GM18517 (cell line): ENCODE measurements around the gene MS4A1.
A peak's percentile ranks its signal among the peaks of the same experiment; 100 is the strongest.
"Not testable (repeated sequence)": the region's sequence is repeated elsewhere in the genome, so short reads cannot be mapped to it uniquely, and the experiment has no call there.

Experiments used
- ATAC-seq: cut with Tn5 transposase; IDR thresholded peaks from one replicate; pipeline ENCODE4 v1.9.1; 2021; ENCODE audit warnings: mild to moderate bottlenecking, moderate library complexity; ENCODE audit not compliant: unreplicated experiment

MS4A1 gene

GRCh38 chr11:60455531-60456042 lies at the start of gene MS4A1:
Gene MS4A1, plus strand, starts transcription at chr11:60455847. Its CDS starts 6,528 bp downstream, at chr11:60462375.
- ATAC-seq, result peak; percentile 82

GRCh38 chr11:60420015-60420414 lies 35.6 kb upstream of the MS4A1 start:
- ATAC-seq, result no peak

GRCh38 chr11:60422609-60423008 lies 33.0 kb upstream of the MS4A1 start:
- no peak for ATAC-seq

GRCh38 chr11:60428517-60428916 lies 27.1 kb upstream of the MS4A1 start:
- ATAC-seq, result no peak

GRCh38 chr11:60429272-60429671 lies 26.4 kb upstream of the MS4A1 start, which contains the start of gene MS4A5:
Gene MS4A5, plus strand, starts transcription at chr11:60429572. Its CDS starts 103 bp downstream, at chr11:60429675.
- ATAC-seq, result no peak

GRCh38 chr11:60431251-60431650 lies 24.4 kb upstream of the MS4A1 start:
- ATAC-seq, result no peak

- ATAC-seq, result no peak
Measured at GRCh38 chr11:60433401-60433800, 22.2 kb upstream of the MS4A1 start.

- ATAC-seq, result no peak
Measured at GRCh38 chr11:60447070-60447469, 8.6 kb upstream of the MS4A1 start.

- no peak for ATAC-seq
Measured at GRCh38 chr11:60447846-60448245, 7.8 kb upstream of the MS4A1 start.

GRCh38 chr11:60451185-60451584 lies 4.5 kb upstream of the MS4A1 start:
- not testable (repeated sequence) for ATAC-seq

GRCh38 chr11:60454212-60454611 lies 1.4 kb upstream of the MS4A1 start:
- ATAC-seq, result no peak

- ATAC-seq, result peak; percentile 33
Measured at GRCh38 chr11:60457576-60457975, 1.9 kb downstream of the MS4A1 start.

GRCh38 chr11:60459345-60459744 lies 3.7 kb downstream of the MS4A1 start:
- no peak for ATAC-seq

GRCh38 chr11:60468829-60469228 lies 13.2 kb downstream of the MS4A1 start:
- ATAC-seq, result no peak

GRCh38 chr11:60469723-60470122 lies 14.1 kb downstream of the MS4A1 start:
- no peak for ATAC-seq

- peak; percentile 65 for ATAC-seq
Measured at GRCh38 chr11:60477035-60477445, 21.4 kb downstream of the MS4A1 start.

GRCh38 chr11:60482361-60482760 lies 26.7 kb downstream of the MS4A1 start:
- ATAC-seq, result no peak

GRCh38 chr11:60485987-60486386 lies 30.3 kb downstream of the MS4A1 start:
- ATAC-seq, result peak; percentile 96

GRCh38 chr11:60492488-60493009 lies 36.9 kb downstream of the MS4A1 start, which contains the start of gene MS4A12:
Gene MS4A12, plus strand, starts transcription at chr11:60492778. Its CDS starts 4,541 bp downstream, at chr11:60497319.
- ATAC-seq, result no peak

GRCh38 chr11:60493454-60493853 lies 37.8 kb downstream of the MS4A1 start:
- no peak for ATAC-seq

GRCh38 chr11:60498399-60498798 lies 42.8 kb downstream of the MS4A1 start:
- ATAC-seq, result no peak

GRCh38 chr11:60498853-60499252 lies 43.2 kb downstream of the MS4A1 start:
- no peak for ATAC-seq
